Epidermal melanocyte (primary cell): Measurements from ENCODE around the gene ABCA12.

Source experiments
- DNase-seq: peaks from one replicate; pipeline ENCODE4 v3.0.0; 2011; ENCODE audit warnings: low spot score; ENCODE audit not compliant: insufficient read length

Gene ABCA12

DNA sequence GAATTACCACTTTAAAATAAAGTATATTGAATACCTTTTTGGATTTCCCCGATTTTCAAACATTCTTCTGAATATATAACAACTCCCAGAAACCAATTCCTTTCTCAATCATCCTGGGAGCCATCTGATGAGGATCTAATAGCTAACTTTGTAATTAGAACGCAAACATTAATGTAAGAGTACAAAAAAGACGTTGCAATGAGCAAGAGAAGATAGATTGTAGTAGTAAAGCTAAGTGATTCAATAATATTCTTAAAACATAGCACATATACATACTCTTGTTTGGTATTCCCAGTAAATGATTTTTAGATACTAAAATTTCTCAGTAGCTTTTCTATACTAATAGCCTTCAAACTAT, 1.1 kb downstream of the ABCA12 start:
- no peak for DNase-seq

DNA sequence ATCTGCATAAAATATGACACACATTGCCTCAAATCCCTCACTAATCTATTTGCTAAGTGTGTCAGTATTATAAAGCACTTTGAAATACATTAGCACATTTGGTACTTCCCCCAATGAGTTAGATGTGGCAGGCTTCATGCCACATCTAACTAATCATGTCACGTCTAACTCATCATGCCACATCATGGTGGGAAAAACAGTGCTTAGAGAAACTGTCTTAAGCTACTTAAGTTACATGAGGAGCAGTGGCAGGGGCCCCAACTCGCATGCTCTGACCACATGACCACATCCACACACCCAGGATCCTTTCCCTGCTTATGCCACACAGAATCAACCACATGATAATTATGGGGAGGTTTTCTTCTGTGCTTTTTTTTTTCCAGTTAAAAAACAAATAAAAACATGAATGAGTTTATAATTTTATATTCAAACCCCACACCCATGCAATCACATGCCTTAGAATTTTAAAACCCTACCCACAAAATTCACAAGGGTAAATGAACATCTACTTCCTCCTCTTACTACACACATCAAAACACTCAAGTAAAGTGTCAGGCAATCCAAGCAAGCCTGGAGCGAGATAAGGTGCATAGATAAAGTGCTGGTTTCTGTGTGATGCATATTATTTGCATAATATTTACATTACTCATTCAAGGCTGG, 1.6 kb downstream of the ABCA12 start:
- DNase-seq: no peak

DNA sequence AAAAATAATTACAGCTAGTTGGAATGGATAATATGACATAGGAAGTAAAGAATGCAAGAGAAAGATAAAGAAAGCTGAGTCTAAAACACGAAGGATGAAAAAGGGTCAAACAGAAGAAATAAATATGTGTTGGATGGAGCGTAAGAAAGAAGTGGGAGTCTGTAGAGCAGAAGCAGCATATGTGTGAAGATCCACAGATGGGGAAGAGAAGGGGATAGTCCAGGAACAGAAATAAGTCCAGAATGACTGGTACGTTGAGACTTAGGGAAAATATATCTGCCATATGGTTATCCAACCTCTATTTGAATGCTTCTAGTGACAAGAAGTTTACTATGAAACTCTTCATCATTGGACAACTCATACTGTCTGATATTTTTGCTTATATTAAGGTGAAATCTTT, 18.0 kb downstream of the ABCA12 start:
- DNase-seq: no peak

DNA sequence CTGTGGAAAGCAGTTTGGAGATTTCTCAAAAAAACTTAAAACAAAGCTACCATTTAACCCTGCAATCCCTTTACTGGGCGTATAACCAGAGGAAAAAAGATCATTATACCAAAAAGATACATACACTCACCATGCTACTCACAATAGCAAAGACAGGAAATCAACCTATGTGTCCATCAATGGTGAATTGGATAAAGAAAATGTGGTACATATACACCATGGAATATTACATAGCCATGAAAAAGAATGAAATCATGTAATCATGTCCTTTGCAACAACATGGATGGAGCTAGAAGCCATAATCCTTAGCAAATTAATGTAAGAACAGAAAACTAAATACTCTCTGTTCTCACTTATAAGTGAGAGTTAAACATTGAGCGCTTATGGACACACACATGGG, 18.6 kb downstream of the ABCA12 start:
- DNase-seq: no peak

DNA sequence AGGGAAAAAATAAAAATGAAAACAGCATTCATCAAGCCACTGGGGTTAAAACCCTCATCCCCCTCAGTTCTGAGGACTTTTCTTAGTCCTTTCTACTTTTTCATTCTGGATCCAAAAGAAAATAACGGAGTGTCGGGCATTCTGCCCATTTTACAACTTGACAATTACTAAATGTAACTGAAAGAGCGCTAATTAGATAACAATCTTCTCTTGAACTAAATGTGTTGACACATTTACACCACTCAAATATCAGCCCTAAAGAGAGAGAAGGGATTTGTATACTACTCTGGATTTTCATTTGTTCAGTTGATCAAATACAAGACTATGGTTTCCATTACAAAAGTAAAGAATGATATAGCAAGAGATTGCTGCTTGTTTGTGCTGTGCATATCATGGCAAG, 27.5 kb downstream of the ABCA12 start:
- DNase-seq: no peak

DNA sequence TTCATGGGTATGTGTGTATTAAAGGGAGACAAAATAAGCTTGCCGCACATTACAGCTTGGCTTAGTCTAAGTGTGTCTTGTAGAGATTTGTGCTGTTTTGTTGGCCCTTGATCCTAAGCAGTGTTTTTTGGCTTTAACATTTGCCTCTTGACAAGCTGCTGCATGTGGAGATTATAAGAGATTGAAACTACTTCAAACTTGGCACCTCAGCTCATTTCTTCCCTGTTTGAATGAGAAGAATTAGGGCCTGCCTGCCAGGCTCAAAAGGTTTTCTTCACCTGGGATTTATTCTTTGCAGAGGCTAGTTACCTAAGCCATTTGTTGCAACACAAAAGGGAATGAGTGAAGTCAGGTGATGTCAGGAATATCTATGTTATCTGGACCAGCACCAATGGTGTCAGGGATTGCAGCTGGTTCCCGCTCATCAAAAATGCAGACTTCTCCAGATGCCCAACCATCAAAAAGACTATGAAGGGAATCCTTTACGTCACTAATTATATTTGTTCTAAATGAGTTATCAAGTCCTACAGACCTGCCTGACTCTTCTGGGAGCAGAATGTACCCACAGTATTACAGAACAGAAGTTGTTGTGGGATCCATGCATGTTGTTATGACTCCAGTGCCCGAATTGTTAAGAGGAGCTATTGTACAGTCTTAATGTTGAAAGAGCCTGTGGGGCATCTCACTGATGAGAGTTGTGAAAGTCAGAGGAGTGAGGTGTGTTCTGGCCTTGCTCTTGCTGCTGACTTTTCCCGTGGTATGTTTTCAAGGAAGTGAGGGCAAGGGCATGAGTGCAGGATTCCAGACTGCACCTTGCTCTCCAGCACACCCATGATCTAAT, 31.0 kb downstream of the ABCA12 start:
- no peak for DNase-seq

DNA sequence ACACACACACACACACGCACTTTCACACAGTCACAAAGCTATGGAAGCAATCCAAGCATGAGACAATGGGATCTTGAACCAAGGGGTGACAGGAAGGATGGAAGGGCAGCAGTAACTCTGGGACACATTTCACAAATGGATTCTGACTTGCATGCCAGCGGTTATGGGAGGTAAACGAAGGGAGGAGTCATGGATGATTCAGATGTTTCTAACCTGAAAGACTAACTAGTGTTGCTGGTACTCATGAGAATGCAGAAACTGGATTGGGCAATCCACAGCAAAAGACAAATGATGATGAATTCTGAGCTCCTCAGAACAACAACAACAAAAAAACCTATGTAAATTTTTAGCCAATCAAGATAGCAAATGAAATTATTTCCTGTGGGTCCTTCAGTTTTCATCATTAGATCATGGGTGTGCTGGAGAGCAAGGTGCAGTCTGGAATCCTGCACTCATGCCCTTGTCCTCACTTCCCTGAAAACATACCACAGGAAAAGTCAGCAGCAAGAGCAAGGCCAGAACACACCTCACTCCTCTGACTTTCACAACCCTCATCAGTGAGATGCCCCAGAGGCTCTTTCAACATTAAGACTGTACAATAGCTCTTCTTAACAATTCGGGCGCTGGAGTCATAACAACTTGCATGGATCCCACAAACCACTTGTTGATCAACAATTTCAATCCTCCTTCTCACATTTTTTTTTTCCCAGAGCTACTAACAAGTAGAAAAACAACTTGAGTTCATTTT, 32.6 kb downstream of the ABCA12 start:
- DNase-seq: no peak

DNA sequence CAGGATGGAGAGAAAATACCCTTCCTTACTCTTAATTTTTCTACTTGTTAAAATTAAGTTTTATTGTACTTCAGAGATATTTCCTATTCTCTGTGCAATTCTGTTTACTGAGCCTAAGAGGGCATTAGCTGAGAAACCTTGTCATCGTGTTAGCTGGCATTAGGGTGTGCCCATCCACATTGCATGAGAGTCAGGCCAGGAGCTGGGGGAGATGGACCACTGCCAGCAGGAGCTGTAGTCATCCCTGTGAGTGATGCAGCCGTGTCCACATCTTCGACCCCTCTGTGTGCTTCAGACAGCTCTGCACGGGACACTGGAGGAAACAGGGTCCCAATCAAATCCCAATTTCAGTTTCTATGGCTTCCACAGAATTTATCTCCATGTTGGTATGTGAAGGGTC, 34.2 kb downstream of the ABCA12 start:
- DNase-seq: no peak

DNA sequence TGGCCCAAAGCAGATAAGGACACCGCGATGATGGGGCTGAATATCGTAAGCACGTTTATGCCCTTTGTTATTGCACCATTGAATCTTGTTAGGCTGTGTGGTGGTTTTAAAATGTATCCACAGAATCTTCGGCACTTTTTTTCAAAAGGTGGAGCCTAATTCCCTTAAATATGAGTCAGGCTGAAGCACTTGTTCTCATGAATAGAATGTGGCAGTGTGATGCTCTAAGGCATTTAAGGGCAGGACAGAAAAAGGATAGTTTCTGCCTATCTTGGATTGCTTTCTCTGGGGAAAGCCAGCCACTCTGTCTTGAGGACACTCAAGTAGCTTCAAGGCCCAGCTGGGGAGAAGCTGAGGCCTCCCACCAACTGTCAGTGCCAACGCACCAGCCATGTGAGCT, 39.6 kb downstream of the ABCA12 start:
- no peak for DNase-seq

DNA sequence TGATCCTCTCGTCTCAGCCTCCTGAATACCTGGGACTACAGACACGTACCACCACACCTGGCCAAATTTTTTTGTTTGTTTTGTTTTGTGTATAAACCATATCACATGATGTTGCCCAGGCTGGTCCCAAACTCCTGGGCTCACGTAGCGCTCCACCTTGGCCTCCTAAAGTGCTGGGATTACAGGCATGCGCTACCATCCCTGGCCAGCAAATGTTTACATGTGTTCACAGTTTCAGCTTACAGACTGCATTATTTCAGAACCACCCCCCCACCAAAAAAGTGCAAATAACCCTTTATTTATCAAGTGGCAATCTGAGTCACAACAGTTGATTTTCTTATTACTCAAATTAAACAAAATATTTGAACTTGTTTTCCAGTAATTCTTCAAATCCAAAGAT, 54.3 kb downstream of the ABCA12 start:
- DNase-seq: no peak

DNA sequence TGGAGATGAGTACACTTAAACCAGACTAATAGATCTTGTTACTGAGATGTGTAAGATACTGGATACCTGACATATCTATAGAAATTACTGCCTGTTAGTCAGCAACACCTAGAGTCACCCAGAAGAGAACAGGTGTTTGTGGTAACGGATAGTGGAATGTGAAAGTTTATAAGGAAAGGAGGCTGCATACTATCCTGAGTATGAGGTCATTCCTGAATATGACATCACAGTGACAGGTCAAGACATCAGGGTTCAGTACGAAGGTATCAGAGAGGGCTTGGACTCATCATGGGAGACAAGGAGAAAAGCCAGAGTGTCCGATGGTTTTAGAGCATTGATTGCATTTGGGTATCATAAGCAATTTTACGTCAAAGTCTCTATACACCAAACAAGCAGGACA, 55.3 kb downstream of the ABCA12 start:
- no peak for DNase-seq

DNA sequence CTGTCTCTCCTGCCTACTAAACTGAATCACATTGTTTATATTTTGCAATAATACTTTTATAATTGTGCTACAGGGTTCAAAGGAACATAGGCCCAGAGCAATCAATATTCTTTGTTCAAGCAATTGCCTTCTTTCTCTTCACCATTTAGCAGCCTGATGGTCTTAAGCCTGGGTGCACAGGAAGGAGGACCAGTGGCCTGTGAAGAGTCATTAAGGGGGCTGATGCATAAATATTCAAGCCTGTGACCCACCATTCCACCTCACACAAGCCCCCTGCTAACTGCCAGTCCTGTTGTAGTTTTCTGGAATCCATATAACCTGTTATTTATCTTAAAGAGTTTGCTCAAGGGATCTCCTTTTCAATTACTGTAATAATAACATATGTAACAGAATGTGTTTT, 56.0 kb downstream of the ABCA12 start:
- DNase-seq: no peak

DNA sequence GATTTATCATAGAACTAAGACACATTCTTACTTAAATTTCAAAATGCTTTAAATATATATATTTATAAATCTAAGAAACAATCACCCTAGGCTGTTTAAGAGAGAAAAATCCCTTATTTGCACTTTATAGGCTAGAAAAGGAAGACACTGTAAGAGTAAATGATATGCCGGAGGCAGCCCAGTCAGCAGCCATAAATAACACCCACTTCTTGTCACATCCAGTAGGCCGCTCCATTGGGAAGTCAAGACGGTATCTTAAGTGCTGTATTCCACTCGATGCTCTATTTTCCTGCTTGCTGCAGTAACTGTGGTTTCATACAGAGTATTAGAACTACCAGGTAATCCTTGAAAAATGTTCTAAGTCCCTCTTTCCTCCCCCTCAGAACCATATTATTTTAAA, 57.9 kb downstream of the ABCA12 start:
- DNase-seq: no peak

DNA sequence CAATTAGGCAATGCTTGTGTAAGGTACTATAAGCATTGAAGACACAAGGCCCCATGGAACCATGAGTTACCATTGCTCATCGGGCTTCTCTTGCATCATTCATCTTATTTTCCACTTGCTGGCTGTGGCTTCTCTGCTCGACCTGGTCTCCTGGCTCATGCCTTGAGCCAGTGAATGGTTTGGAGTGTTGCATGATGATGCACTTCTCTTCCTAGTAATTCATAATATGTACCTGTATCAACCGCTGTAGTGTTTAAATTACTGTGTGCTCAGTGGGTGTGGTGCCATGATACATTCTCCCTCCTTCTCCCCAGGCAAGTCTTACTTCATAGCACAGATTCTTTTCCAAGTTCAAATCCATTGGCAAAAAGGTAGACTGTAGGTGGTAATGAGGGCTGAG, 66.8 kb downstream of the ABCA12 start:
- DNase-seq: no peak

DNA sequence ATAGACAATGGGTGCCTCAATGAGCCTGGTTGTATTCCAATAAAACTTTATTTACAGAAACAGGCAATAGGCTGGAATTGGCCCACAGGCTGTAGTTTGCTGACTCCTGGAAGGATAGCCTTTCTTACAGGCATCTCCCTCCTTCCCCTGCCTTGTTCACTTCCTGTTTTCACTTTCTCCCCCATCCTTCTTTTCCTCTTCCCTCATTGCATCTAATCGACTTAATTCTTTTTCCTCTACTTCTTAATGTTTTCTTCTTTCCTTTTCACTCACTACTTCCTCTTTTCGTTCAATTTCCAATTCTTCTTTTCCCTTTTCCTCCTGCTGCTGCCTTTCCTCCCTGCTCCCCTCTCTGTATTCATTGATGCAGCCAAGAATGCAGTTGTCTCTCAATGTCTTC, 70.0 kb downstream of the ABCA12 start:
- no peak for DNase-seq

DNA sequence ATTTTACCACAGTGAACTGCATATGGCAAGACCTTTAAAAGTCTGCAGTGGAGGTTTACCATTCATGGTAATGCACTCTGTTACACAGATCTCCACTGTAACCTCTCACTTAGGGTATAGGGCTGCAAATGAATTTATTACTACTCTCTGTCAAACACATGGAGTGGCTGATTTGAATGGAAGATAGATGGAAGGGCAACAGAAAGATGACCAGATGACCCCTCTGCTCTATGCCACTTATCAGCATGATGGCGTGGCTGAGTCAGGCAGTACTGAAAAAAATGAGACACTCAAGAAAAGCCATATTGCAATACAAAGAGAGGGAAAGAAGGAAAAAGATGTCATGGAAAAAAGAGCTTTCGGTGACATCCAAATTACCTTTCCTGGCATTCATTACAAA, 72.3 kb downstream of the ABCA12 start:
- DNase-seq: no peak

DNA sequence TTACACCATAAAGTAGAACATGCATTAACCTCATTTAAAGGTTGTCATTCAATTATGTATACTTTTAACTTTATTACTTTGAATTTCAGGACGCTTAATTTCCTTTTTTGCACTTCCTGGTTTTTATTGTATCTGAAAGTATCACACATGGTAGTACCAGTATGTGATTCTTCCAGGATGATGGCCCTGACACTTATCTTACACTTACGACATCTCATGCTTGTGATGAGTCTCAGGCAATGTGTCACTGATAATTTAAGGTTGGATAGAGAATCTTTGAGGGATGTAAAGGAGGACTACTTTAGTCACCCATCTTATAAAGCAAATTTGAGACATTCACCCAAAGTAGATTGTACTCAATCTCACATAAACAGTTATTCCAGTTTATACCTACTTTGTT, 74.9 kb downstream of the ABCA12 start:
- DNase-seq: no peak

DNA sequence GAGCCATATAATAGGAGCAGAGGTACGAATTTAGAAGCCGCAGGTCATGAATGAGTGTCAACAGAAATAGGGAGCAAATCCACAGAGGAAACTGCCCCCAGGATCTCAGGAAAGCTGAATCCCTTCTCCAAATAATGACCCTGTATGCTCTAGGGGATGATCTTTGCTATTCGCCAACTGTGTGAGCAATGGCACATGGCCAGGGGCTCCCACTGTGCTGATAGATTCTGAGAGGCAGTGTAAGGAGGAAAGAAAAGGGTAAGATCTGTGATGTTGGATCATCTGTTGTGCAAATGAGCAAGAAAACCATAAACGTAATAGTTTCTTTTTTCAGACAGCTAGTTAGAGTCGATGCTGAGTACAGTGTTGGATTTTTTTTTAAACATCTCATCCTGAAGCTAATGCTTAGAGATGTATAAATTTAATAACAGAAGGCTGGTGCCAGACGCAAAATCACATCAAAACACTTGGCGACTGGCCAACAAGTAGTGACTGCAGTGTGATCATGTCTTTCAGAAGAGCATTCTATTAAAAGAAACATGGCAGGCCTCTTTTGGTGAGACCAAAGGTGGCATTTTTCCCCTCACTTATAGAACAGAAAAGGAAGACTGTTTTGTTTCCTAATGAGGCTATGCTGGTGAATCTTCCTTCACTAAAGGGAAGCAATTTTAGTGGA, 77.4 kb downstream of the ABCA12 start:
- DNase-seq: no peak

DNA sequence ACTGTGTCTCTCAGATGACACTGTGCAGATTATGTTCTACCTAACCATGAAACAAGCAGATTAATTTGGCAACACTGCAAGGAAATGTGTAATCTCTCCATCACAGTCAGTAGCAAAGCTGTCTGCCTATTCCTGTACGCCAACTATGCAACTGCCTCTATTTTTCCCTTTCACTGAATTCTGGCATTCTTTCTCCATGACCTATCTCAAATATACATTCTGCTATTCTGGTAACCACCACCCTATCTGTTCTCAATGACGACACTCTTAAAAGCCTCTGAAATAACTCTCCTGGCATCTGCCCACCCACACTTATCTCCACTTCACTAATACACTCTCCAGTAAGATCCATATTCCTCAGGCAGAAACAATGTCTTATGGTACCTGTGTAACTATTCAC, 78.7 kb downstream of the ABCA12 start:
- DNase-seq: no peak

DNA sequence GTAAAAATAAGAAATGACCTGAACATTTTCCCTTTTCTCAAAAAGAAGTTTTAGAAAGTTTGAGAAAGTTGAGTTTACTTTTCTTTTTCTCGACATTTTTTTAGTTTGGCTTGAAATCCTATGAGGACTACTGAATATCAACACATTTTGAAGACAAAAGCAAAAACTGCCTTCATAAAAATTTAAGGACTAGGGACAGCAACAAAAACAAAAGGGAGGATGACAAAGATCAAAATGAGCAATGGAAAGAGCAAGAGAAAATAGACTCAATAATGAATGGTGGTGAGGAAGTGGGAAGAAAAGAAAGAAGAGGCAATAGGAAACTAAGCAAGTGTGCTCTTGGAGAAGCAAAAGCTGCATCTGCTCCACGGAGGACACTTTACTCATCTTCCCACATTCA, 82.5 kb downstream of the ABCA12 start:
- DNase-seq: no peak

DNA sequence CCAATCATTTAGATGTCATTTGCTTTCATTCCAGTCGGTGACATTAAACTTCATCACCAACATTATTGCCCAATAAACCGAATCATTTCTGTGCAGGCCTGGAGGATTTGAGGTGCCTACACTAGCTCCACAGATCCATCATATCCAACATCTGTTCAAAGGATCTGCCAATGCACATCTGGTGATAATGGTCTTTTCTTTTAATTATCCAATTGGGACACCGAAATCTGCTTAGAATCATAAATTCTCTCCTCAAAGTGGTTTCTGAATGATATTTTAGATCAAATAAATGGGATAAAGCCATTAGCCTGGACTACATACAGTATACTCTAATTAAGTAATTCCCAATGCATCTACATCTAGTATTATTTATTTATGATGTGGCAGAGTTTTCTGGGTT, 85.6 kb downstream of the ABCA12 start:
- no peak for DNase-seq

DNA sequence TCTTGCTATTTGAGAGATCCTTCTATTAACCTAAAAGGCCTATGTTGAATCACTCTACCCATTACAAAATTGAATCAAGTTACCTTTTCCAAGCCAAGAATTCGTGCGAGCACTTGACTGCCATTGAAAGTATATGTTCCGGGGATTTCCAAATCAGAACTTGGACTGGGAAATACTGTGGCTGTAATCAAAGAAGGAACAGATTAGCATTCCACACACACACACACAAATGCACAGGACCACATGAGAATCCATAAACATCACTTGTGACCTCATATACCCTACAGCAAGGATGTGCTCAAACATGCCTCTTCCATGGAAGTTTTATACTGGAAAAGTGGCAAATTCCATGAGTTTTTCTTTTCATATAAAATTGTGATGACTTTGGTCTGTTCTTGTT, 86.0 kb downstream of the ABCA12 start:
- DNase-seq: no peak
